Measurements from ENCODE around the gene C1orf21.

C1orf21 gene

DNA sequence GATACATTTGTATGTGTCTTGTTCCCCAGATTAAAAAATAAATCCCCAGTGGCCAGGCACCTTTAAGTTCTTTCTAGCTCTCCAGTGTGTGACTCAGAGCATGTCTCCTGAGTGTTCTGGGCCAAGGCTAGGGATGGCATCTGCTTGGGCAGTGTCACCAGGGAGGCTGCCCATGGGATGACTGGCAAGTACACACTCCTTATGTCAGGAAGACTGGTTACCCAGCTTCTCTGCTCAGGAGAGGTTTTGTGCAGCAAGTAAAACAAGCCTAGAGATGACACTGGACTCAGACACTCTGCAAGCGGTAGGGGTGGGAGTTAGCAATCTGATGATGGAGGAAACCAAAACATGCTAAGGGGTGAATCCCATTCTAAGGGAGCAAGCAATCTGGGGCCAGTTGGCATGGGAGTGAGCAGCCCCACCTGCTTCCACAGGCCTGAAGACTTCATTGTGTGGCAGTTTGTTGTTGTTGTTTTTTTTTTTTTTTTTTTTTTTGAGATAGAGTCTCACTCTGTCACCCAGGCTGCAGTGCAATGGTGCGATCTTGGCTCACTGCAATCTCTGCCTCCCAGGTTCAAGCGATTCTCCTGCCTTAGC lies 230.7 kb downstream of the C1orf21 start:
- Mint-ChIP-seq H3K27me3 (no peaks in the 10 kb centered on the region), H3K36me3 (no peaks in the 10 kb centered on the region), H3K27ac (no peak overlapping the region), H3K4me1 (ENCODE audit: low read depth) (no peaks in the 10 kb centered on the region), H3K9me3 (ENCODE audit: low read depth) (no peaks in the 10 kb centered on the region), H3K4me3 (no peak overlapping the region)

DNA sequence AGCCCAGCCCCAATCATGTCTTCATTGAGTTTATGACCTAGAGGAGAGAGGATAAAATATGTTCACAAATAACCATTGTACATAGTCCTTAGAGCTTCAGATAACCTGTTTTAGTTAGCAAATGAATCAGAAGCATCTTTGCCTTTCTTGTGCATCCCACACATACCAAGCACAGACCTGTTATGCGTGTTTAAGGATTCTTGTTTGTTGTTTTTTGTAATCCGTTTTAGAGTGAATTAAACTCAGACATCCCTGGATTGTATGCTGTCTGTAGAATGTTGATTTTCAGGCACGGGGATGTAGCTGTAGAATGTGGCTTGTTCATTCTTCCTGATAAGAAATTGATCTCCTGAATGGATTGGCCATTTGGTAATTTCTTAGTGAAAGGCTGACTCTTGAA lies 232.0 kb downstream of the C1orf21 start:
- Mint-ChIP-seq H3K4me1 (ENCODE audit: low read depth) (no peaks in the 10 kb centered on the region), H3K9me3 (ENCODE audit: low read depth) (no peaks in the 10 kb centered on the region), H3K36me3 (no peaks in the 10 kb centered on the region), H3K27ac (no peak overlapping the region), H3K4me3 (no peak overlapping the region), H3K27me3 (no peaks in the 10 kb centered on the region)

DNA sequence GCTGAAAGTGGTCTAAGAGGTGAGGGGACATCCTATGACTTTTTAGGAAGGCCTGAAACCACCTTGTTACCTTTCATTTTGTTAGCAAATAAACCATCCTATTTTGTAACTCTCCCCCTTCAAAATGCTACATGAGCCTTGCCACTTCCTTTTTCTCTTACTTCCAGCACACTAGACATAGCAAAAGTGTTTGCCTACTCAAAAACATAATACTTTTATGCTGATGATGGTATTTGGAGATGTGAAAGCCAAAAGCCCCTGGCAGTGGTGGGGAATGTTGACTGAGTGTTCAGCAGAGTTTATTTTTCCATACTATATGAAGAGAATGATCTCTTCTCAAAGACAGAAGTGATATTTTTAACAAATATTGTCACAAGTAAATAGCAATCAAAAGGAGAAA lies 233.6 kb downstream of the C1orf21 start:
- Mint-ChIP-seq H3K36me3 (no peaks in the 10 kb centered on the region), H3K4me3 (no peak overlapping the region), H3K27ac (no peak overlapping the region), H3K9me3 (ENCODE audit: low read depth) (no peaks in the 10 kb centered on the region), H3K27me3 (no peaks in the 10 kb centered on the region), H3K4me1 (ENCODE audit: low read depth) (no peaks in the 10 kb centered on the region)

DNA sequence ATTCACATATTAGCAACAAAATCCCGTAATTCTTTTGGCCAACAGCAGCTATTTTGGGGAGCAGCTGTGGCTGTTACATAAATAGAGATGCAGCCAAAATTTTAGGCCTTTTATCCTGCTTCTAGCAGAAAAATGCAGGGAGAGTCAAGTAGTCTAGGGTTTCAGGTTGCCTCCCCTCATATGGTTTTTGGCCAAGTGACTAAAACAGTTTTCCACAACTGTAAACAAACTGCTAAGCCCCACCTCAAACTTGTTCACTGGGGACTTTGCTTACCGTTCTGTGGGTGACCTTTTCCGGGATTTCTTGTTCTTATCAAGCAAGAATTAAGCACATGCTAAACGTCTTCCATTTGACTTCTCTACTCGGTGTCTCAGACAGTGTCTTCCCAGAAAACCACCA lies 234.4 kb downstream of the C1orf21 start:
- Mint-ChIP-seq H3K4me3 (no peak overlapping the region), H3K27me3 (no peaks in the 10 kb centered on the region), H3K36me3 (no peaks in the 10 kb centered on the region), H3K9me3 (ENCODE audit: low read depth) (no peaks in the 10 kb centered on the region), H3K4me1 (ENCODE audit: low read depth) (no peaks in the 10 kb centered on the region), H3K27ac (no peak overlapping the region)

DNA sequence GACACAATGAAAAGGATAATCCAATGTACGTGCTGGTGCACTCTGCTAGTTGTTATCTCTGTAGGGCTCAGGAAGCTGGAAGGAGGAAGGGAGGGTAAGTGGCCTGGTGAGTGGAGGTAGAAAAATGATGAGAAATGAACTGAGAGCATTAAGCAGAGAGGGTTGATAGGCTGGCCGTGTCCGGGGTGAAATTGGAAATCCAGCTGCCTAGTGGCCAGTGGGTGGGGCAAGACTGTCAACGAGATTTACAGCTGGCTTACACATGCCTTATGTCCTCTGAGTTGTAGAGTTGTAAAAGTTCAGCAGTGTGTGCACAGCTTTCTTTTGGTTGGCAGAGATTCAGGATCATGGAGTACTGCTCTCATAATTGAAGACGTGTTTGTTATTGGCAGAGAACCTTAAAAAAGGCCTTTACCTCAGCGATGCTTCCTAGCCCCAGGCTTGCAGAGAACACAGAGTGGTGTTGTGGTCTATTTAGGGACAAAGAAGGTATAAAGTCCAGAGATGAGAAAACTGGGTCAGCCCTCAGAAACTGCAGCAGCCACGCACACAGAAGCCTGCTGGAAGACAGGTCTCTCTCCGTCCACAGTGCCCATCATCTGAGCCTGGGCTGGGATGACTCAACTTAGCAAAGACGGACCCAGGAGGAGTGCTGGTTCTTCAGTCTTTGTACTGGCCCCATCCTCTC lies 235.5 kb downstream of the C1orf21 start:
- H3K4me1 Mint-ChIP-seq (ENCODE audit: low read depth), result no peaks in the 10 kb centered on the region
- H3K36me3 Mint-ChIP-seq, result no peaks in the 10 kb centered on the region
- no peak overlapping the region for H3K4me3 Mint-ChIP-seq
- no peak overlapping the region for H3K27ac Mint-ChIP-seq
- no peaks in the 10 kb centered on the region for H3K27me3 Mint-ChIP-seq
- no peaks in the 10 kb centered on the region for H3K9me3 Mint-ChIP-seq (ENCODE audit: low read depth)

DNA sequence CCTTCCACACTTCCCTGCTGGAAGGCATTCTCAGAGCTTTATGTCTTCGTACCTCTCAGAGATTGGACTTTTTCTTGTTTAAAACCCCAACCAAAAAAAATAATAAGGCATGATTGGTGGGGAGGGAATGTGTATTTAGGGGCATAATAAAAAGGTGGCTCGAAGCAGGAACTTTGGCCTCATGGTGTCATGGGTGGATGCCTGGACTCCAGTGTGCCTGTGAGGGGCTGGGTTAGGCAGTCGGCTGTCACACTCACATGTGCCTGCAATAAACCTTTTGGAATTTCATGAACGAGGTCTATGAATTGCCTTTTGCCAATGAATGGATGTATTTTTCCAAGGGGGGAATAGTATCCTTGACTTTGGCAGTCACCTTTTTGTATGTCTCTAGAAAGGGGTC lies 236.6 kb downstream of the C1orf21 start:
- Mint-ChIP-seq H3K4me1 (ENCODE audit: low read depth) (no peaks in the 10 kb centered on the region), H3K27me3 (no peaks in the 10 kb centered on the region), H3K9me3 (ENCODE audit: low read depth) (no peaks in the 10 kb centered on the region), H3K27ac (no peak overlapping the region), H3K4me3 (no peak overlapping the region), H3K36me3 (no peaks in the 10 kb centered on the region)

DNA sequence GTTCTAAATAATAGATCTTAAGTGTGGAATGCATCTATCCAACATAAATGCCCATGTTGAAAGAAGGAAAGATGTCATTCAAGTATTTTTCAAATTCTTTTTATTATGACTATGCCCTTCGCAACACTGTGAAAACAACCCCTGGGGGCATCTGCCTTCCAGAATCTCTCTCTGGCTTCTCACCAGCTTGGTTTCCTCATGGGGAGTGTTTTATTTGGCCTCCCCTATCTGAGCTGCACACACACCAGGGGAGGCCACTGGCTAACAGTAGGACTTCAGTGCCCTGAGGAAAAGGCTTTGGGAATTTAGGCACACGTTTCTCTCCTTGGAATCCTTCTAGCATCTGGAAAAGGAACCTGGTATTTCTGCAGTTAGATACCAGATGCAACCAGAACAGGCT lies 237.2 kb downstream of the C1orf21 start:
- Mint-ChIP-seq H3K27me3 (no peaks in the 10 kb centered on the region), H3K4me1 (ENCODE audit: low read depth) (no peaks in the 10 kb centered on the region), H3K9me3 (ENCODE audit: low read depth) (no peaks in the 10 kb centered on the region), H3K36me3 (no peaks in the 10 kb centered on the region), H3K27ac (no peak overlapping the region), H3K4me3 (no peak overlapping the region)

DNA sequence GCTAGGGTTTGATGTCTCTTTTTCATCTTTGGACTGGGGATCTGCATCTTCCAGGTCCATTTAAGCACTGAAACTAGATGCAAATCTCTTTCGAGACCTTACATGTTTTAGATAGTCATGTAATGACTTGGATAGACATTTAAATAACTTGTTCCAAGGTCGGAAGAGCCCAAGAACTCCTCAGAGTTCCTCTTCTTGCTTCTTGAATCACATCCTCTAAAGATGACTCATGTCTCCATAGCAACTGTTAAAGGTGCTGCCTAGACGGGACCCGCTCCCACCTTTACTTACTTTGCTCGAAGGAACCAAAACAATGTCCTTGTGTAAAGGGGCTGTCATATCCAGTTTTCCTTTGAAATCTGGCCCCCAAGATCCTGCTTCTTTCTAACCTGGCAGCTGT lies 237.8 kb downstream of the C1orf21 start:
- H3K4me3 Mint-ChIP-seq, result no peak overlapping the region
- H3K36me3 Mint-ChIP-seq, result no peaks in the 10 kb centered on the region
- H3K4me1 Mint-ChIP-seq (ENCODE audit: low read depth), result no peaks in the 10 kb centered on the region
- no peaks in the 10 kb centered on the region for H3K9me3 Mint-ChIP-seq (ENCODE audit: low read depth)
- H3K27me3 Mint-ChIP-seq, result no peaks in the 10 kb centered on the region
- no peak overlapping the region for H3K27ac Mint-ChIP-seq

DNA sequence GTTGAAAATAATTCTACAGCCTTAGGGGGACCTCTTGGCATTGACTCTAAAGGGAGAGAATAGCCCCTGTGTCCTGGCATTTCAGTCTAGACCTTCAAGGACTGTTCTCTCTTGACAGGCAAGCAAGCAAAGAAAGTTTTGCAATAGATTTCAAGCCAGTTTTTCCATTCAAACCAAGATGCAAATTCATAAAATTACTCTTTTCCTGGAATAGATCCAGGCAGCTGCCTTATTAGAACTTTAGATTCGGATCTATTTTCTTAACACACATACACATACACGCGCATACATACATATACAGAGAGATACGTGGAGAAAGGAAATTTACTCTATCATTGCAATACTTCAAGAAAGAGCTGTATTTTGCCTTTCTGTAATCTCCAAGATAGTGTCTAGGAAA lies 238.4 kb downstream of the C1orf21 start:
- H3K4me3 Mint-ChIP-seq, result no peak overlapping the region
- H3K27ac Mint-ChIP-seq, result no peak overlapping the region
- no peaks in the 10 kb centered on the region for H3K9me3 Mint-ChIP-seq (ENCODE audit: low read depth)
- H3K36me3 Mint-ChIP-seq, result no peaks in the 10 kb centered on the region
- H3K27me3 Mint-ChIP-seq, result no peaks in the 10 kb centered on the region
- H3K4me1 Mint-ChIP-seq (ENCODE audit: low read depth), result no peaks in the 10 kb centered on the region

DNA sequence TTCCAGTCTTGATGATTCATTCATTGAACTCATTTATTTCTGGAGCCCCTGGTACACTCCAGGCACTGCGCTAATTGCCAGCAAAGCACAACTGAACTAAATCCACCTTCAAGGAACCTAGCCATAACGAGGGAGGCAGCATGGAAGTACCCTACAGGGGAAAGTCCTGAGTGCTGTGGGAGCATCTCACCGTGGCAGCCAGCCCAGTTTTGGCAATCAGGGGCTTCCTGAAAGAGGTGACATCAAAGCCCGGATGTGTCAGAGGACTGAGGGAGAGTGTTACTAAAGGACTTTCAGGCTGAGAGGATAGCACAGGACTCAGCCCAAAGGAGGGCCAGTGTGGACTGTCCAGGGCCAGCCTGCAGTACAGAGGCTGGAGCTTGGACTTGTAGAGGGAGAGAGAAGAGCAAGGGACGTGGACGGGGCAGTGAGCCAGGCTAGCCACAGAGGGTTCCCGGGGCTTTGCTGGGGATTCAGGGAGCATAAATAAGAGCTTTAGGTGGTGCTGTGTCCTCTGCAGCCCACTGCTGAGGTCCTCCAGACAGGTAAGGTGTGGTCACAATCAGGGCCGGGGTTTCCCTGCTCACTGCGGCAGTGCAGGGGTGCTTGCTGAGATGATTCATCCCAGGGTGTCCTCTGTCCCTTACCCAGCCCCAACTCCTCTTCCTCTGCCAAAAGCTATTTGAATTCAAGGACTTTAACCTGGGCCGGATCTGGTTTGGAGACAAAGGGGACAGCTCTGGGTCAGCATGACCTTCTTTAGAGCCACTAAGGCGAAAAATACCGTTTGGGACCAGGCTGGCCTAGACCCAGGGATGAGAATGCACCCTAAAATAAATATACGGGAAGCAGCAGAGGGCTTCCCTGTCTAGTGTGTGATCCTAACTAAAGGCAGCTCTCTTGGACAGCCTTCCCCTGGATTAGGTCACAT lies 239.5 kb downstream of the C1orf21 start:
- Mint-ChIP-seq H3K4me3 (no peak overlapping the region), H3K27ac (no peak overlapping the region), H3K9me3 (ENCODE audit: low read depth) (no peaks in the 10 kb centered on the region), H3K4me1 (ENCODE audit: low read depth) (no peaks in the 10 kb centered on the region), H3K36me3 (no peaks in the 10 kb centered on the region), H3K27me3 (no peaks in the 10 kb centered on the region)

DNA sequence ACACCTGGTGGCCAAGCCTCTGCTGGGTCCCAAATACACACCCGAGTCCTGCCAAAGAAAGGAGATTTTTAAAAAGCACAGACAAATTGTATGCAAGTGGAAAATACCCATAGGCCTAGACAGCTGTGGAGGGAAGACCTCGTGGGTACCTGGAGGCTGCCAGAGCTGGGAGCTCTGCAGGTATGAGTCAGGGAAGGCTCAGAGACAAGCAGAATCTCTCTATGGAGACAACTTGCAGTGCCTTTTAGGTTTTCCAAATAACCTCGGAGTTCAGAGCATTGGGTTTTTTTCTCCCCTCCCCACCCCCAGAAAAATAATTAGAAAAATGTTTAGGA lies 240.1 kb downstream of the C1orf21 start:
- Mint-ChIP-seq H3K27ac (no peak overlapping the region), H3K27me3 (no peaks in the 10 kb centered on the region), H3K9me3 (ENCODE audit: low read depth) (no peaks in the 10 kb centered on the region), H3K4me1 (ENCODE audit: low read depth) (no peaks in the 10 kb centered on the region), H3K36me3 (no peaks in the 10 kb centered on the region), H3K4me3 (no peak overlapping the region)

DNA sequence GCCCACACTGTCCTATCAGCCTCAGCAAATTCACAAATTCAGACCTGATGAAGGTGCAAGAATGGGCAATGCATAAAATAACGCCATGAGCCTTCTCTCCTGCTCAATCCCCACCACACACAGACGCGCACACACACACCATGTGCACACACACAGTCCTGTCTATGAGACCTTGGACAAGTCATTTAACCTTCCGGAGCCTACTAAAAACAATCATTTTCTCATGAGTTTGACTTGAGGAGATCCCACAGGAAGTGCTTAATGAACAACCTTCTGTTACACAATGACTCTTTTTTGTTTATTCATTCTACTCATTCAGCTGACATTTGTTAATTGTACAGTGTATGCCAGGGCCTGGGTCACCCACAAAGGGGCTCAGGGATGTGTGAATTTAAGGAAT lies 242.4 kb downstream of the C1orf21 start:
- no peak overlapping the region for H3K27ac Mint-ChIP-seq
- H3K4me1 Mint-ChIP-seq (ENCODE audit: low read depth), result no peaks in the 10 kb centered on the region
- H3K36me3 Mint-ChIP-seq, result no peaks in the 10 kb centered on the region
- no peak overlapping the region for H3K4me3 Mint-ChIP-seq
- no peaks in the 10 kb centered on the region for H3K27me3 Mint-ChIP-seq
- H3K9me3 Mint-ChIP-seq (ENCODE audit: low read depth), result no peaks in the 10 kb centered on the region

DNA sequence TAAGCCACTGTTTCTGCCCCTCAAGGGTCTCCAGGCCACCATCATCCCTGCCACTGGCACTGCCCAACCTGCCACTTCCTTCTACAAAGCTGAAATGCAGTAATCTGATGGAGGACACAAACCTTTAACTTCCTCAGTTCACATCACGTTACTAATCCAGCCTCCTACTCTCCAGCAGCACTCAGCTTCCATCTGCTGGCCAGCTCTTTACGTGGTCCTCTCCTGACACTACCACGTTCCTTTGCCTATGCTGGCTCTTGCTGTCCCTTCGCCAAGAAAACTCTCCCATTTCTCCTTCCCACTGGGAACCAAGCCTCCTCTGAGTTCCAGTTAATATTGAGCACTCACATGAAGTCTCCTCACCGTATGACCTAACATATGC lies 243.8 kb downstream of the C1orf21 start:
- Mint-ChIP-seq H3K9me3 (ENCODE audit: low read depth) (no peaks in the 10 kb centered on the region), H3K4me1 (ENCODE audit: low read depth) (no peaks in the 10 kb centered on the region), H3K27ac (no peak overlapping the region), H3K36me3 (no peaks in the 10 kb centered on the region), H3K27me3 (no peaks in the 10 kb centered on the region), H3K4me3 (no peak overlapping the region)

DNA sequence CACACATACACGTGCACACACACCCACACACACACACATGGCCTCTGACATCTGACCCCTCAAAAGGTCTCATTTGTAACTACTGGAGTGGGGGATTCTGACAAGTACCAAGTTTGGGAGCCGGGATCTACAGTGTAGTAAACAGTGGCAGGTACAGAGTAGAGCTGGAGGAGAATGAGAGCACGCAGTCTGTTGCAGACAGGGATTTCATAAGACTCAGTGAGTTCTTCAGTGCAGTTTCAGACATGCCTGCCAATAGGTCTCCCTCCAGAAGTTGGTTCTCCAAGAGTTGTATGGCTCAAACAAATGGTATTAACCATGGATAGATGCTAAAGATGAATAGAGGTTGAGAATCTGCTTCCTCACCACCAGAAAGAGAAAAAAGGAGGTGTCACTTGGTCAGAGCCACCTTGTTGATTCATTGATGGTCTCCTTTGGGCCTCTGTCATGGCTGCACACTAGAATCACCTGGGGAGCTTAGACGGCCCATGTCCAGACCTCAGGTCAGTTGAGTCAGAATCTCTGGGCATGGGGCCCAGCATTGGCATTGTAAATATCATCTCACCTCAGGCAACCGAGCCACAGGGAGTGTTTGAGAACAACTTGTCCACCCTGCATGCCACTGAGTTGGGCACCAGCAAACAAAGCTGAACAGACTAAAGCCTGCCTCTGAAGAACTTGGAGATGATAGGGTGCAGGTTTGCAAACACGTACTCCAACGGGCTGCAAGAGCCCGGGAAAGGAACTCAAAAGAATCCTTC lies 245.8 kb downstream of the C1orf21 start:
- no peaks in the 10 kb centered on the region for H3K4me1 Mint-ChIP-seq (ENCODE audit: low read depth)
- H3K36me3 Mint-ChIP-seq, result no peaks in the 10 kb centered on the region
- H3K27ac Mint-ChIP-seq, result no peak overlapping the region
- no peak overlapping the region for H3K4me3 Mint-ChIP-seq
- no peaks in the 10 kb centered on the region for H3K9me3 Mint-ChIP-seq (ENCODE audit: low read depth)
- H3K27me3 Mint-ChIP-seq, result no peaks in the 10 kb centered on the region

DNA sequence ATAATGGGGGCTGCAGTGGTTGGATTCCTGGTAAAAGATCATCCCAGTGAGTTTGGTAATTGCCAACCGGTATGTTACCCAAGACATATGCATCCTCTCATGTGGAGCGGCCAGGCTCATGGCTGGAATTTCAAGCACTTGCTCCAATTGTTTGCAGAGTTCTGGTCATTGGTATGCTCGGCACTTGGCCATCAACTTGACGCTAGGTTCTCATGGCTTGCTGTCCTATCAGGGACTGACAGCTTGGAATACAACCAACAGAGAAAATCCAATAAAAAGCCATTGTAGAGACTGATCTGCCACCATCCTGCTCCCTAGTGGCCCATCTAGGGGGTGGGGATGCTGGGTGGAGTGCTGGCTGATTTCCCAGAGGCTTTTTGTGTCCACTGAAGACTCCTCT lies 247.0 kb downstream of the C1orf21 start:
- no peaks in the 10 kb centered on the region for H3K27me3 Mint-ChIP-seq

More for the DNA sequence above, 247.0 kb downstream of the C1orf21 start:
- Mint-ChIP-seq H3K9me3 (ENCODE audit: low read depth) (no peaks in the 10 kb centered on the region), H3K27ac (no peak overlapping the region), H3K36me3 (no peaks in the 10 kb centered on the region), H3K4me3 (no peak overlapping the region), H3K4me1 (ENCODE audit: low read depth) (no peaks in the 10 kb centered on the region)

Data from activated naive CD8-positive, alpha-beta T cell (primary cell).